Left ventricle myocardium inferior (tissue), 1 donor: ENCODE measurements around the gene FNBP1L. TPM values are rescaled to one million over a fixed set of nuclear protein-coding genes. Genes with fewer than 3 reads are reported as not detected.

Source experiments
- DNase-seq: peaks from one replicate; pipeline ENCODE4 v3.0.0-alpha.2; 2020
- H3K27ac ChIP-seq: fragments of 200-600 bp; replicated peaks from 2 replicates; pipeline ENCODE4 v1.8.0; 2021
- H3K27me3 ChIP-seq: fragments of 200-600 bp; 2 replicates; pipeline ENCODE4 v1.8.0; 2021; ENCODE audit warnings: low read depth
- H3K36me3 ChIP-seq: fragments of 200-600 bp; 2 replicates; pipeline ENCODE4 v1.8.0; 2021
- H3K4me1 ChIP-seq: fragments of 200-600 bp; 2 replicates; pipeline ENCODE4 v1.8.0; 2021
- H3K4me3 ChIP-seq: fragments of 200-600 bp; 2 replicates; pipeline ENCODE4 v1.8.0; 2021; ENCODE audit warnings: mild to moderate bottlenecking, moderate library complexity
- H3K9me3 ChIP-seq: fragments of 200-600 bp; replicated peaks from 2 replicates; pipeline ENCODE4 v1.8.0; 2021
- CTCF ChIP-seq: fragments of 200-600 bp; IDR thresholded peaks from 2 replicates; pipeline ENCODE4 v1.8.0; 2021; ENCODE audit warnings: antibody characterized with exemption, mild to moderate bottlenecking, borderline replicate concordance
- intact Hi-C: fragments of 100-400 bp; cut with micrococcal nuclease; formaldehyde crosslinking; loops from one replicate; pipeline ENCODE4 v1.11.0; 2022
- total RNA-seq: library from RNA; stranded (reverse); fragmentation: NEBNext Ultra II Directional; extraction: Animal tissue kit (Norgen Biotek cat#: 25700); gene quantifications from one replicate; pipeline ENCODE4 v1.2.1, GENCODE V29; 2021
- donor health status: DM: no; HTN: yes; CAD: no; lungs with severe emphysema.

The FNBP1L gene
- total RNA-seq, 1 donor from 2014 or later, result 28.0 TPM

- H3K27ac ChIP-seq, result no peak overlapping the region
- no peaks in the 10 kb centered on the region for H3K9me3 ChIP-seq
- peaks cover 8% of the 10 kb centered on the region for H3K4me1 ChIP-seq
- H3K36me3 ChIP-seq, result no peaks in the 10 kb centered on the region
- intact Hi-C loops, result loop anchor here (10.0 kb wide), 1 partner anchor 113 kb away; no protein-coding TSS in a partner anchor
- TF ChIP-seq CTCF, result no peak
- no peak overlapping the region for H3K4me3 ChIP-seq
- no peaks in the 10 kb centered on the region for H3K27me3 ChIP-seq
- DNase-seq, result no peak
Measured at GRCh38 chr1:93441589-93441988, 6.3 kb upstream of the FNBP1L start.

- DNase-seq, result no peak
- H3K27ac ChIP-seq, result no peak overlapping the region
- H3K4me3 ChIP-seq, result no peak overlapping the region
- peaks cover 13% of the 10 kb centered on the region for H3K4me1 ChIP-seq
- intact Hi-C loops, result loop anchor here (10.0 kb wide), 1 partner anchor 113 kb away; no protein-coding TSS in a partner anchor
- H3K27me3 ChIP-seq, result no peaks in the 10 kb centered on the region
- no peaks in the 10 kb centered on the region for H3K36me3 ChIP-seq
- H3K9me3 ChIP-seq, result no peaks in the 10 kb centered on the region
- TF ChIP-seq CTCF, result no peak
Measured at GRCh38 chr1:93442008-93442666, 5.8 kb upstream of the FNBP1L start.

GRCh38 chr1:93442741-93443140, 5.2 kb upstream of the FNBP1L start:
- H3K9me3 ChIP-seq, result no peaks in the 10 kb centered on the region
- peaks cover 19% of the 10 kb centered on the region for H3K4me1 ChIP-seq
- no peaks in the 10 kb centered on the region for H3K36me3 ChIP-seq
- H3K27ac ChIP-seq, result no peak overlapping the region
- no peak for TF ChIP-seq CTCF
- intact Hi-C loops, result loop anchor here (10.0 kb wide), 1 partner anchor 112 kb away; no protein-coding TSS in a partner anchor
- no peak for DNase-seq
- no peak overlapping the region for H3K4me3 ChIP-seq
- H3K27me3 ChIP-seq, result no peaks in the 10 kb centered on the region

GRCh38 chr1:93443454-93443853, 4.5 kb upstream of the FNBP1L start:
- no peak for DNase-seq
- no peak for TF ChIP-seq CTCF
- intact Hi-C loops, result loop anchor here (10.0 kb wide), 1 partner anchor 111 kb away; no protein-coding TSS in a partner anchor

GRCh38 chr1:93446837-93447451, 974 bp upstream of the FNBP1L start:
- Histone ChIP-seq H3K27me3 (no peaks in the 10 kb centered on the region), H3K9me3 (no peaks in the 10 kb centered on the region), H3K4me3 (peak overlapping the region; percentile 88), H3K27ac (peak overlapping the region; percentile 89), H3K36me3 (no peaks in the 10 kb centered on the region), H3K4me1 (peaks cover 40% of the 10 kb centered on the region)
- no peak for DNase-seq
- intact Hi-C loops, result loop anchor here (10.0 kb wide), 1 partner anchor 108 kb away; no protein-coding TSS in a partner anchor
- TF ChIP-seq CTCF, result no peak

More at GRCh38 chr1:93443454-93443853, 4.5 kb upstream of the FNBP1L start:
- Histone ChIP-seq H3K4me3 (no peak overlapping the region), H3K36me3 (no peaks in the 10 kb centered on the region), H3K4me1 (peaks cover 25% of the 10 kb centered on the region), H3K9me3 (no peaks in the 10 kb centered on the region), H3K27ac (no peak overlapping the region), H3K27me3 (no peaks in the 10 kb centered on the region)
